ENCODE measurements around the gene NCBP2L.
A peak's percentile ranks its signal among the peaks of the same experiment; 100 is the strongest.

Gene NCBP2L

GRCh38 chrX:107752714-107753113, 24.8 kb upstream of the NCBP2L start:
- no peak for DNase-seq (ENCODE audit: low read depth)

GRCh38 chrX:107753187-107753586, 24.3 kb upstream of the NCBP2L start:
- no peak for DNase-seq (ENCODE audit: low read depth)

- no peak for DNase-seq (ENCODE audit: low read depth)
These were observed 21.8 kb upstream of the NCBP2L start for GRCh38 chrX:107755721-107756120.

DNA sequence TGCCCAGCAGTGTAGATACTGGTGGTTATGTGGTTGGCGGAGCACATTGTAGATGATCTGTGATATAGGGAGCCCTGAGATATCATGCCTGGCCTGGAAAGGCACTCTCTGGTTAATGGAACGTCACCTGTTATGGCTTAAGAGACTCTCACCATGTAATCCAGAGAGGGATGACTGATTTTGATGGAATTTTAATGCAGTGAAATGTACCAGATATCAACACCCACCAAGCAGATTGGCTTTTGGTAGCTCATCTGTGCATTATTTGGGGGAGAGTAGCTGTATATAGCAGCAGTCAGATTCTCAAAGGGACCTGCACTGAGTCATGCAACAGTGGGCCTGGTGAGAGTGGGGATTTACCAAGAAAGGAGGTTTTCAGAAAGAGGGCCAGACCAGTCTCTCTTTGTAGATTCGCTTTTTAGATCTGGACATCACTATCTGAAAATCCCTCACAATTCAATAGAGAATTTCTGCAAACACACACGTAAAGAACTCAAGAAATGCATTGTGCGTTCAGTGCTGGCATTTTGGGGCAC, 19.2 kb upstream of the NCBP2L start:
- DNase-seq (ENCODE audit: low read depth) = no peak

DNA sequence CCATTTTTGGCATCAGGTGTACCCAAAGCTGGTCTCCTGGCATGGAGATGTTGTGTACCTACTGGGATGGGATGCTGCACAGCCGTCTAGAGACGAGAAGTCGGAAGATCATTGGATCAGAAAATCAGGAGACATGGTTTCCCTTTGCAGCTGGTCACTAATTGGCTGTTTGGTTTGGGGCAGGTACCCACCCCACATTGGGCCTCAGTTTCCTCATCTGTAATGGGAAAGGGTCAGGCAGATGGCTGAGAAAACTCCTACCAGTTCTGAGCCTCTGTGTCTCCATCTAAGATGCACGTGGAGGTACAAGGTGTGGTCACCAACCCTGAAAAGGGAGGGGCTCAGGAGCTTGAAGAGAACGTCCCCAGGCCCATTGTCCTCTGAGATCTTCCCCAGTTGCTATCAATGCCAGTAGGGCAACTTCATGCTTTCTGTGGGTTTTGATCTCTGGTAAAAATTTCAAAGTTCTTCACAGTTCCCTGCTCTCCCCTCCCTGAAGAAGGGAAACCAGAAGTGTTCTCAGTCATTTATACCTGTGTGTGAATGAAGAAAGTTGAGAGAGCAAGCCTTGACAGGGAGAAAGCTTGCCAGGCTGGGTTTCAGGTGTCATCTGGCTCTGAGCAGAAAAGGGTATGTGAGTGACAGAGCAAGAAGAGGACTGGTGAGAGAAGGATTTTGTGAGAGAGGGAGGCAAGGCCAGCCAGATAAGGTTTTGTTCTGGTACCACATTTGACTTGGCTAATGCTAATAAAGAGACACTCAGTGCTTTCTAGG, 17.0 kb upstream of the NCBP2L start:
- DNase-seq (ENCODE audit: low read depth) = no peak

GRCh38 chrX:107763647-107764046, 13.9 kb upstream of the NCBP2L start:
- no peak for DNase-seq (ENCODE audit: low read depth)

GRCh38 chrX:107764845-107765608, 12.5 kb upstream of the NCBP2L start:
- DNase-seq (ENCODE audit: low read depth) = no peak

GRCh38 chrX:107766470-107767150, 10.9 kb upstream of the NCBP2L start:
- no peak for DNase-seq (ENCODE audit: low read depth)

GRCh38 chrX:107768051-107768450, 9.5 kb upstream of the NCBP2L start:
- no peak for DNase-seq (ENCODE audit: low read depth)

- DNase-seq (ENCODE audit: low read depth) = no peak
These were observed 7.8 kb upstream of the NCBP2L start for GRCh38 chrX:107769581-107770317.

- DNase-seq (ENCODE audit: low read depth) = no peak
These were observed 4.3 kb upstream of the NCBP2L start for GRCh38 chrX:107773206-107773605.

GRCh38 chrX:107773906-107774435, 3.6 kb upstream of the NCBP2L start:
- DNase-seq (ENCODE audit: low read depth) = no peak

- no peak for DNase-seq (ENCODE audit: low read depth)
These were observed 2.4 kb upstream of the NCBP2L start for GRCh38 chrX:107775000-107775733.

DNA sequence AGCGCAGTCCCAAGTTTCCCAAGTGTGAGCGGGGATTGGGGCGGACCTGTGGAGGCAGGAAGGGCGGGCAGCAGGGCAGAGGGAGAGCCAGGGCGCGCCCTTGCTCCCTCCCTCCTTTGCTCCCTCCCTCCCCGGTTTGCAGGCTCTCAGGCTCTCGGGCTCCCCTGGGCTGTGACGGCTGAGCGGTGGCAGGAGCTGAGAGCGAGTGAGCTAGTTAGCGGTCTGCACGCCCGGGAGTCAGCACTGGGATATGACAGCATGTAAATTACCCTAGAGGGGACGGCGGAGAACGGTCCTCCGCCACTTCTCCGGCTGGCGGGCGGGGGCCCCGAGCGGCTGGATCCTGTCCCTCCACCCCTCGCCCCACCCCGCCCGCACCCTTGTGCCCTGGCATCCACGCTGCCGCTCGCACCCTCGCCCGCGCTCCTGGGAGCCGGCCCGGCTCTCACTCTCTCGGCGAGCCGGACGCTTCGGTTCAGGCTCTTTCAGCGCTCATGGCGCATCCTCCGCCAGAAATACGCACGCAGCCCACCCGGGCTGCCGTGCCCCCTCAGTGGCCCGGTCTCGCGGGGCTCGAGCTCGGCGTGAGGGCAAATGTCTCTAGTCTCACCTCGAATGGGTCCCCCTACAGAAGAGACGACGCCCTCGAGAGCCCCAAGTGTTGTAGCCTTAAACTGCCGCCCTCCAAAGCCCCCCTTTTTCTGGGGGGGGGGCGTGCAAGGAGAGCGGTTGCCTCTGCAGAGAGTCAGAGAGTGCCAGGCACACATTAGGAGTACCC, 1.6 kb upstream of the NCBP2L start, which contains the start of gene TSC22D3:
TSS of gene TSC22D3 (minus strand) at position 54 of the 778 bp plus-strand sequence. CDS start 368 bp downstream, outside the sequence.
- peak; percentile 18 for DNase-seq (ENCODE audit: low read depth)

DNA sequence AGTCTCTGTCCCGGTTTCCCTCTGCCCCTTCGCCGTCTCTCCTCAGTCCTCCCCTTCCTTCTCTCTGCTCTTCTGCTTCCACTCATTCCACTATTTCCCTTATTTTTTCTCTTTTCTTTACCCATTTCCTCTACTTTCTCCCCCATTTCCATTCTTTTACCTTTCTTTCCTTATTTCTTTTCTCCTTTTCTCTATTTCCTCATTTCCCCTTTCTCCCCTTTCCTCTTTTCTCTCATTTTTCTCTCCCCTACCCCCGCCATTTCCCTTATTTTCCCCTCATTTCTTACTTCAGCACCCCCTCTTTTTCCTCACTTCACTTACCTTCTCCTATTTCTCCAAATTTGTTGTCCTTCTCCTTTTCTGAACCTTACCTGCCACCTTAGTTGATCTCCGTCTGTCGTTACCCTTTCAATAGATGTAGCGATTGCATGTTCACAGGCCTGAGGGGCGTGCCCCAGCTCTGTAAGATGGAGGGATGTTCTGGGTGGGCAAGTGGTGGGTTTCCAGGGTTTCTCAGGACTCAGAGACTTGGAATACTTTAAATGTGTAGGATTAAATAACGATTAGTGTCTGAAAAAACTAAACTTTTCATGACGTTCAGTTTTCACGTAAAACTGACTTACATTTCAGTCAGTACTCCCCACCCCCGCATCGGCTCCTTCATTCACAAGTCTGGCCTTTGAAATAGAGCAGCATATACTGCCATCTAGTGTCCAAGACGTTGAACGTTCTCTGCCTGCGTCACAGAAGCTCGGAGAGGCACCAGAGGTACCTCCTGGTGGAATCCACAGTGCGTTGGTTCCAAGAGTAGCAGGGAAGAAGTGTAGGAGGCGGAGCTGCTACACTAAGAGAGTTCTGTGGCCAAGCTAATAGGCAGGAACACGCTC, 641 bp upstream of the NCBP2L start:
- DNase-seq (ENCODE audit: low read depth) = peak; percentile 58

DNA sequence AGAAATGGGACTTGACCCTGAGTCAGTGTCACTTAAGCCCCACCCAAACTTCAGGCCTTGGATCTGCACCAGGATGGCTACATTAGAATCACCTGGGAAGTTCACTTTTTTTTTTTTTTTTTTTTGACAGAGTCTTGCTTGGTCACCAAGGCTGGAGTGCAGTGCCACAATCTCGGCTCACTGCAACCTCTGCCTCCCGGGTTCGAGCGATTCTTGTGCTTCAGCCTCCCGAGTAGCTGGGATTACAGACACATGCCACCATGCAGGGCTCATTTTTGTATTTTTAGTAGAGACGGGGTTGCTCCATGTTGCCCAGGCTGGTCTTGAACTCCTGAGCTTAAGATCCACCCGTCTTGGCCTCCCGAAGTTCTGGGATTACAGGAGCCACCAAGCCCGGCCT, 3.0 kb downstream of the NCBP2L start:
- no peak for DNase-seq (ENCODE audit: low read depth)

DNA sequence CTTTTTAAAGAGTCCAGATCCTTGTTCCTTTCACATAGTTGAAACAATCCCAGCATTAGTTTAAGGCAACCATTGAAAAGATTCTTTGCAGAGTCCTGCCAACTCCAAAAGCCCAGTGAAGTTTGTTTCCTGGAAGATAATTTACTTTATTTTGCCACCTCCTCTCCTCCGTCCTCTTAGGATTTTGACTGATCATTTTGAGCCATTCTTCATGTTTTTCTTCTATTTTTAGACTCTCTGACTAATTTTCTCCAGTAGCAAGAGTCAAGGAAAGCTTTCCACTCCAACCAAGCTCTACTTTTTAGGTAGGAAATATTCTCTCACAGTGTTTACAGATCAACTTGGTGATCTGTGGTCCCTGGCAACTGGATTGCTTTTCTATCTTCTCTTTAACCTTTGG, 10.3 kb downstream of the NCBP2L start:
- no peak for DNase-seq (ENCODE audit: low read depth)

DNA sequence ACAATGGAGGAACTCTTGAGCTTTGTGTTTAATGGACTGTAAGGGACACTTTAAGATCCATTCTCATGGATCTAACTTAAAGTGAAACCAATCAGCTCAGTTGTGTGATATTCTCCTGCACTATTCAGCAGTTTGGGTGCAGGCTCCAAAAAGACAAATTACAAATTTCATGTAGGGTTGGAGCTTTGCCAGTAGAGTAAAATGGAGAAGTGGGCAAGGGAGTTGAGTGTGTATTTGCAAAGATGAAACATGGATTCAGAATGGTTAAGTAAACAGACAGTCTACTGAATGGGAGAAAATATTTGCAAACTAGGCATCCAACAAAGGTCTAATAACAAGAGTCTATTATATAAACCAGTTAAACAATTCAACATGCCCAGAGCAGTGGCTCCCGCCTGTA, 26.9 kb downstream of the NCBP2L start:
- no peak for DNase-seq (ENCODE audit: low read depth)

- no peak for DNase-seq (ENCODE audit: low read depth)
These were observed 27.6 kb downstream of the NCBP2L start for GRCh38 chrX:107805179-107805578.

Measured in HS-5 (cell line).